Esophagus (tissue), 2 donors: Measurements from ENCODE around the gene ZNF521. TPM values are rescaled to one million over a fixed set of nuclear protein-coding genes. Genes with fewer than 3 reads are reported as not detected.

Source experiments
- H3K27ac ChIP-seq, 2 donors: one replicate each; pipeline ENCODE4 v1.5.1; 2013; ENCODE audit warnings: low read depth in 2 of 2, mild to moderate bottlenecking in 2 of 2, inconsistent platforms in 1 of 2, low read length in 1 of 2, moderate library complexity in 1 of 2
- H3K27me3 ChIP-seq, 2 donors: one replicate each; pipeline ENCODE4 v1.6.1; 2013; ENCODE audit warnings: low read length in 2 of 2, control low read depth in 1 of 2, mild to moderate bottlenecking in 1 of 2; ENCODE audit not compliant: insufficient read depth in 2 of 2, control insufficient read depth in 1 of 2
- H3K36me3 ChIP-seq, 2 donors: one replicate each; pipeline ENCODE4 v1.6.1; 2013; ENCODE audit warnings: low read length in 1 of 2; ENCODE audit not compliant: control insufficient read depth in 2 of 2, insufficient read depth in 2 of 2
- H3K4me1 ChIP-seq, 2 donors: one replicate each; pipeline ENCODE4 v1.6.1; 2013; ENCODE audit warnings: low read length in 1 of 2; ENCODE audit not compliant: control insufficient read depth in 2 of 2, insufficient read depth in 2 of 2
- H3K4me3 ChIP-seq, 2 donors: one replicate each; pipeline ENCODE4 v1.5.1; 2013; ENCODE audit warnings: low read length in 2 of 2, mild to moderate bottlenecking in 2 of 2, low read depth in 1 of 2, moderate library complexity in 1 of 2
- H3K9me3 ChIP-seq, 2 donors: one replicate each; pipeline ENCODE4 v1.6.1; 2013; ENCODE audit warnings: mild to moderate bottlenecking in 2 of 2, low read depth in 1 of 2, low read length in 1 of 2, moderate library complexity in 1 of 2; ENCODE audit not compliant: control insufficient read depth in 2 of 2, insufficient read depth in 1 of 2
- WGBS, 2 donors: extraction: QIAGEN DNeasy Blood & Tissue Kit; methylation state at CpG; one replicate each; pipeline ENCODE4 v1.1.7; 2013; 5-methylcytosine and 5-hydroxymethylcytosine counted together
- polyA plus RNA-seq, 2 donors: library from polyadenylated mRNA; stranded (reverse); fragments of 200-250 nt; gene quantifications; one replicate each; pipeline ENCODE4 v1.2.3, GENCODE V29; 2013
- donor health status: healthy with polysubstance abuse.
- donor health status: Bipolar disorder and iron deficiency.

ZNF521 gene
- polyA plus RNA-seq, 2 donors, result 0.79 to 1.2 TPM

DNA sequence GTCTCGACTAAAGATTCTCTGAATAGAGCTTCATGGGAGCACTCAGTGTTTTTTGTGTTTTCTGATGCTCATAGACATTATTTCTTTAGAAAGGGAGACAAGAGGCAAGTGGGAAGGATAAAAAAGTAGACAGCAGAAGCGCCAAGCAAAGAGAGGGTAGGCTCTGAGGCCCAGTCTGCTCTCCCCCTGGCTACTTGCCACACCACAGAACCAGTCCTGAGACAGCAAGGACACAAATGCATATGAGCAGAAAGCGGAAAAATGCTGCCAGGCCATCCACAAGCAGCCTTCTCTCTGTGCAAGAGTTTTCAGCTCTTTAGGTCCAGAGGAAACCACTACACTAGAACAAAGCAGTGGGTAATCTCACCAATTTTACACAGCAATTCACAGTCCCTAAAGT is 285.4 kb downstream of the ZNF521 start:
- H3K36me3 ChIP-seq, result no peaks in the 10 kb centered on the region
- H3K4me1 ChIP-seq, result peaks cover 0 to 2% of the 10 kb centered on the region in 2 donors
- no peaks in the 10 kb centered on the region for H3K27me3 ChIP-seq
- H3K4me3 ChIP-seq, result no peak overlapping the region
- WGBS, 2 donors, result 61 to 62% methylated on average over 3 of the region's 3 CpGs
- no peak overlapping the region for H3K27ac ChIP-seq
- H3K9me3 ChIP-seq, result no peaks in the 10 kb centered on the region

DNA sequence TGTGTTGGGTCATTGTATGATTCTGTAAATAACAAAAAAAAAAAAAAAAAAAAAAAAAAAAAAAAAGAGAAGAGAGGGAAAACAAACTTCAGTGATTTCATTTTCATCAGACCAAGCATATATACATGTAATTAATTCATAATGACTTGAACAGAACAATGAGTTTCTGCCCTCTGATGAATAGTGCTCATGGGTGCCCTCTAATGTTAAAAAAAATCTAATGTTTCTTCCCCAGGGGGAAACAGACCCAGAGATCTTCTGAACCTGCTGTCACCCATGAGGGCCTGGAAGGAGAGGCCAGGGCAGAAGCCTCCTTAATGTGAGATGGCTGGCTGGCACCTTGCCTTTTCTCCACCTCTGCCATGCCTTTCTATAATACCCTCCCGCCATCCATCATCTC is 289.2 kb downstream of the ZNF521 start:
- Histone ChIP-seq H3K4me3 (no peak overlapping the region), H3K27me3 (no peaks in the 10 kb centered on the region), H3K36me3 (no peaks in the 10 kb centered on the region), H3K9me3 (no peaks in the 10 kb centered on the region), H3K4me1 (no peaks in the 10 kb centered on the region), H3K27ac (no peak overlapping the region)
- WGBS, 2 donors, result 93 to 100% methylated on average over 1 of the region's 1 CpG

DNA sequence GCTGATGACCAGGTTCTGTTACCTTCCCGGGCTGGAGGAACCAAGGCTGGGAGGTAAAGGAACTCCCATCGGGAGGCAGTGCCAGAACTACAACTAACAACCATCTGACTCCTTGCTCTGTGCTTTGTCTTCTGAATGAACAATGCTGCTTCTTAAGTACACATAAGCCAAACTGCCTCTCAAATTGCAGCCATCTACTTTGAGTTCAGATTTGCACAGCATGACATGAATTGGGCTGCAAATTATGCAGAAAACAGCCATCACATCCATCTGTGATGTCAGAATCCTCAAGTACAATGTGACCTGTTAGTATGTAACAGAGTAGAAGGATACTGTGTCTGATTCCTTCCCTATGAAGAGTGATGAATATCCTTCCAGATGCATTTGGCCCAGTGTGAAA is 290.6 kb downstream of the ZNF521 start:
- WGBS, 2 donors, result 67 to 86% methylated on average over 2 of the region's 2 CpGs
- H3K4me3 ChIP-seq, result no peak overlapping the region

DNA sequence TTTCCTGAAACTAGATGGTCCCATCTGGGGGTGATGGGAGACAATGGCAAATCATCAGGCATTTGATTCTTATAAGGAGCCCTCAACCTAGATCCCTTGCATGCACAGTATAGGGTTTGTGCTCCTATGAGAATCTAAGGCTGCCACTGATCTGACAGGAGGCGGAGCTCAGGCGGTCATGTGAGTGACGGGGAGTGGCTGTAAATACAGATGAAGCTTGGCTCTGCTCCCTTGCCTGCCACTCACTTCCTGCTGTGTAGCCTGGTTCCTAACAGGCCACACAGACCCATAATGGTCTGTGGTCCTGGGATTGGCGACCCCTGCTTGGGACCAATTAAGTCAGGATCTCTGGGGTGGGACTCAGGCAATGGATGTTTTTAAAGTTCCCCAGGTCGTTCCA is 293.4 kb downstream of the ZNF521 start:
- no peak overlapping the region for H3K27ac ChIP-seq
- no peaks in the 10 kb centered on the region for H3K36me3 ChIP-seq
- no peaks in the 10 kb centered on the region for H3K9me3 ChIP-seq
- no peaks in the 10 kb centered on the region for H3K27me3 ChIP-seq
- WGBS, 2 donors, result 70 to 89% methylated on average over 5 of the region's 5 CpGs
- no peak overlapping the region for H3K4me3 ChIP-seq
- no peaks in the 10 kb centered on the region for H3K4me1 ChIP-seq

More for the DNA sequence above, 290.6 kb downstream of the ZNF521 start:
- no peaks in the 10 kb centered on the region for H3K9me3 ChIP-seq
- no peak overlapping the region for H3K27ac ChIP-seq
- no peaks in the 10 kb centered on the region for H3K27me3 ChIP-seq
- no peaks in the 10 kb centered on the region for H3K4me1 ChIP-seq
- H3K36me3 ChIP-seq, result no peaks in the 10 kb centered on the region

DNA sequence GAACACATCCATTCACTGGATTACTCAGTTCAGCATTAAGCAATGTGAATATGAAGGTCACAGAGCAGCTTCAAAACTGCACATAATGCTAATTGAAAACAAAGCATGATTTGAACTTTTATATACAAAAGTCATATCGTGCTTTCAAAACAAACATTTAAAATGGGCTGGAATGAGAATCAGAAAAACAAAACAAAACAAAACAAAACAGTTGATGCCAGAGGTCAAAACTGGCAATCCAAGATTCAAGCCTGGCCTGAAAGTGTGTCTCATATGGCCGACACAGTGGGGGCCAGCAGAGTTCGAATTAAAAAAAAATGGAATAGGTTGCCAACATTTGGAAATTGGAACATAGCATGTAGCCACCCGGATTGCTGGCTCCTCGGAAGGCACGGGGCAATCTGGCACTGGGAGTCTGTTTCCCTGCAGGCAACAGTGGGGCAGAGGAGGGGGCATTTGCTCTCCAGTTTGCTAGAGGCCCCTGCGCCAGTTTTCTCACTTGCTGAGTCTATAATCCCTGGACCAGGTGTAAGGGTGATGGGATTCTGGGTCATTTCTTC is 294.4 kb downstream of the ZNF521 start:
- Histone ChIP-seq H3K9me3 (no peaks in the 10 kb centered on the region), H3K27me3 (no peaks in the 10 kb centered on the region), H3K36me3 (no peaks in the 10 kb centered on the region), H3K4me3 (no peak overlapping the region), H3K4me1 (no peaks in the 10 kb centered on the region), H3K27ac (no peak overlapping the region)
- 77 to 82% methylated on average over 7 of the region's 7 CpGs for WGBS, 2 donors

DNA sequence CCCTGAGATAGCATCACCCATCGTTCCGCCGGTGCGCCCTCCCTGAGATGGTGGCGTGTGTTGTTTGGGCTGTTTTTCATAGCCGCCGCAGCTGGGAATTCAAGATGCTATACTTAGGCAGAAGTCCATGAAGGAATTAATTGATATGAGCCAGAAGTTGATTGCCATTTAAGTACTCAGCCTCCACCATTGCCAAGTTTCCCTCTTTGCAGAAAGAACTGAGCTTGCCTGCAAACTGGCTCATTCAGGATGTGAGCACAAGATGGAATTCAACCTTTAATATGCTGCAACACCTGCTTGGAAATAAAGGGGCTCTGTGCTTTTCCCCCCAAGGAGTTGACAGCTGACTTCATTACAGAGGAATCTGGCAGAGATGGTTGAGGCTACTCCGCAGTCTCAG is 295.5 kb downstream of the ZNF521 start:
- no peaks in the 10 kb centered on the region for H3K36me3 ChIP-seq
- H3K27ac ChIP-seq, result no peak overlapping the region
- no peak overlapping the region for H3K4me3 ChIP-seq
- WGBS, 2 donors, result 68 to 79% methylated on average over 8 of the region's 8 CpGs
- no peaks in the 10 kb centered on the region for H3K4me1 ChIP-seq
- no peaks in the 10 kb centered on the region for H3K9me3 ChIP-seq
- no peaks in the 10 kb centered on the region for H3K27me3 ChIP-seq

DNA sequence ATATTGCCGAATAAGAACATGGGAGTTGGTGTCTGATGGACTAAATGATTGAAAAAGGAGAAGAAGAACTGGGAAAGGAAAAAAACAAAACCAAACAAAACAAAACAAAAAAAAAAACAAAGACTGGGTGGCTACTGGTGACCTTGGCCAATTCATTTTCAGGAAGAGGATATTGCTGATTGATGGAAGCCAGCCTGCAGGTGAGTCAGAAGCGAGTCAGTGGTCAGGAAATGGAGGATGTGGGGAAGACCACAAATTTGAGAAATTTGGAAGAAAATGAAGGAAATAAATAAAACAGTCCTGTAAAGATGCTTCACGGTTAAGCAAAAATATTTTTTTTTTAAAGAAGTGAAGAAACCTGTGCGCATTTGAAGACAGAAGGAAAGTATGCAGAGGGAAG is 296.9 kb downstream of the ZNF521 start:
- no peaks in the 10 kb centered on the region for H3K4me1 ChIP-seq
- no peak overlapping the region for H3K27ac ChIP-seq
- 81 to 83% methylated on average over 4 of the region's 4 CpGs for WGBS, 2 donors
- no peaks in the 10 kb centered on the region for H3K9me3 ChIP-seq
- no peaks in the 10 kb centered on the region for H3K27me3 ChIP-seq
- no peak overlapping the region for H3K4me3 ChIP-seq
- no peaks in the 10 kb centered on the region for H3K36me3 ChIP-seq

DNA sequence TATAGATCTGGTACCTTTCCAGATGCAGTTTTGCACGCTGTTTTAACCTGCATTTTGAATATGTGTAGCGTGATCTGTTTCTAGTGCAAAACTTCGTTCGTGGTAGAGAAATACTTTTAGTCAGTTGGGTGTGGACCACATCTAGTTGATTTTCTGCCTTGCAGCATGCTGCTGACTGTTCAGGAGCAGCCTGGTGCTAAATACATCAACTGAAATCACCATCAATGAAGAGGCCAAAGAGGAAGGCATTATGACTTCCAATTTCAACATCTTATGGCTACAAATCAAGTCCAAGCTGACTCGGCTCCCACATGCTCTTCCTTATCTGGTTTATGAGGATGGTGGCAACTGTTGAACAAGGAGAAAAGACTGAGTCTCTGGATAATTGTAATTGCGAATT is 298.5 kb downstream of the ZNF521 start:
- H3K9me3 ChIP-seq, result no peaks in the 10 kb centered on the region
- H3K4me3 ChIP-seq, result no peak overlapping the region
- H3K27me3 ChIP-seq, result no peaks in the 10 kb centered on the region
- no peaks in the 10 kb centered on the region for H3K4me1 ChIP-seq
- H3K36me3 ChIP-seq, result no peaks in the 10 kb centered on the region
- WGBS, 2 donors, result 72 to 80% methylated on average over 6 of the region's 6 CpGs
- H3K27ac ChIP-seq, result no peak overlapping the region

DNA sequence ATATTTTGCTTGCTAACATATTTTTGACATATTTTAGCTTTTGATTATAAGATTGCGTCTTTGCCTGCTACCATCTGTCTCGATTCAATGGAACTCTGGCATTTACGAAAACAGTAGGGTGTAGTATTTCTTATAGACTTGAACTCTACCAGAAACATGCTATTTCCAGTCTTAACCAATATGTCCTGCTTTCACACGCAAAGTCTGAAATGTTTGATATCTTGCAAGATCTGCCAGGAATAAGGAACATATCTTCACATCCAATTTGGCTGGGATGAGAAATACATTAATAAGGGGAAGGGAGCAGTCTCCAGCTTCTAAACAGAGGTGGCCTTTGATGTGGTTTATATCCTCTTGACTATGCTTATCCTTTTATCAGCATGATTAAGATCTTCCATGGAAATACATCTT is 299.4 kb downstream of the ZNF521 start:
- Histone ChIP-seq H3K4me1 (no peaks in the 10 kb centered on the region), H3K36me3 (no peaks in the 10 kb centered on the region), H3K27ac (no peak overlapping the region), H3K4me3 (no peak overlapping the region), H3K27me3 (no peaks in the 10 kb centered on the region), H3K9me3 (no peaks in the 10 kb centered on the region)
- WGBS, 2 donors, result 54 to 63% methylated on average over 4 of the region's 4 CpGs

DNA sequence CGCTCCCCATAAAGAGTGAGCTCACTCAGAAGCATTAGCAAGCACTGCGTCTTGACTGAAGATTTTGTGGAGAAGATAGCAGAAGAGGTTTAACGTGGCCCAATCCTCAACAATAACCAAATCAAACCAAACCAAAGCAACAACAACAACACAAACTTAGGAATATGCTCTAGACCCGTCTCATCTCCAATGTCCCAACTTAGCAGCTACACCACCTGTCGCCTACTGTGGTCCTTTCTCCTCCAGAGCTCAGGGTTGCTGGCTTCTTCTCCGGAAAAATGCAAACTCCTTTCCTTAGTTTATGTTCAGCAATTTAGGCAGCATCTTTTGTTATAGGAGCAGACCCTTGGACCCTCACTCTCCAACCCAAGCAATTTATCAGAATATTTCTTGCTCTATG is 301.4 kb downstream of the ZNF521 start:
- Histone ChIP-seq H3K9me3 (no peaks in the 10 kb centered on the region), H3K27ac (no peak overlapping the region), H3K27me3 (no peaks in the 10 kb centered on the region), H3K4me1 (no peaks in the 10 kb centered on the region), H3K36me3 (no peaks in the 10 kb centered on the region), H3K4me3 (no peak overlapping the region)
- 91 to 93% methylated on average over 6 of the region's 6 CpGs for WGBS, 2 donors
